ENCODE measurements around the gene USP19. TPM values are rescaled to one million over a fixed set of nuclear protein-coding genes. Genes with fewer than 3 reads are reported as not detected.

The USP19 gene
- total RNA-seq, 4 donors from 2014 or later, result 42.9 to 96.0 (median 61.8) TPM

GRCh38 chr3:49121132-49121736, 611 bp upstream of the USP19 start:
- TF ChIP-seq POLR2A (IDR thresholded peaks at IDR 0.05), result no peak
- no peak for TF ChIP-seq CTCF (IDR thresholded peaks at IDR 0.05)
- Histone ChIP-seq H3K27ac (peak overlapping the region; percentile 92 to 97 (median 93)), H3K9me3 (no peaks in the 10 kb centered on the region), H3K4me1 (peaks cover 4 to 14% (median 8%) of the 10 kb centered on the region in 4 donors), H3K27me3 (no peaks in the 10 kb centered on the region), H3K4me3 (peak overlapping the region; percentile 96 to 100 (median 96)), H3K36me3 (peaks cover 0 to 68% (median 0%) of the 10 kb centered on the region in 3 donors)
- DNase-seq, result peak in 1 of 3 donors; percentile 49

GRCh38 chr3:49120096-49120437, 556 bp downstream of the USP19 start:
- Histone ChIP-seq H3K27ac (peak overlapping the region; percentile 92 to 97 (median 93)), H3K4me3 (peak overlapping the region; percentile 96 to 100 (median 96)), H3K4me1 (peaks cover 4 to 14% (median 8%) of the 10 kb centered on the region in 4 donors), H3K36me3 (peaks cover 0 to 68% (median 0%) of the 10 kb centered on the region in 3 donors), H3K9me3 (no peaks in the 10 kb centered on the region), H3K27me3 (no peaks in the 10 kb centered on the region)
- TF ChIP-seq POLR2A (IDR thresholded peaks at IDR 0.05), result no peak
- peak in 1 of 6 experiments; percentile 5 for TF ChIP-seq CTCF (IDR thresholded peaks at IDR 0.05)
- DNase-seq, result no peak

- H3K9me3 ChIP-seq, result no peaks in the 10 kb centered on the region
- DNase-seq, result no peak
- H3K4me1 ChIP-seq, result peaks cover 4 to 14% (median 8%) of the 10 kb centered on the region in 4 donors
- peaks cover 0 to 68% (median 0%) of the 10 kb centered on the region in 3 donors for H3K36me3 ChIP-seq
- TF ChIP-seq CTCF (IDR thresholded peaks at IDR 0.05) (no peak), POLR2A (IDR thresholded peaks at IDR 0.05) (no peak)
- no peaks in the 10 kb centered on the region for H3K27me3 ChIP-seq
- H3K4me3 ChIP-seq, result peak overlapping the region in 2 of 4 donors; percentile 97 to 100
- peak overlapping the region in 3 of 4 donors; percentile 92 to 97 (median 93) for H3K27ac ChIP-seq
Measured at GRCh38 chr3:49119439-49119838, 1.2 kb downstream of the USP19 start.

GRCh38 chr3:49119036-49119435, 1.6 kb downstream of the USP19 start:
- Histone ChIP-seq H3K4me1 (peaks cover 4 to 14% (median 8%) of the 10 kb centered on the region in 4 donors), H3K9me3 (no peaks in the 10 kb centered on the region), H3K27me3 (no peaks in the 10 kb centered on the region), H3K36me3 (peaks cover 0 to 68% (median 0%) of the 10 kb centered on the region in 3 donors), H3K4me3 (peak overlapping the region in 1 of 4 donors; percentile 97), H3K27ac (peak overlapping the region in 2 of 4 donors; percentile 92 to 97)
- TF ChIP-seq CTCF (IDR thresholded peaks at IDR 0.05) (no peak), POLR2A (IDR thresholded peaks at IDR 0.05) (no peak)
- no peak for DNase-seq

GRCh38 chr3:49112262-49112661, 8.4 kb downstream of the USP19 start:
- no peaks in the 10 kb centered on the region for H3K9me3 ChIP-seq
- no peak for TF ChIP-seq CTCF (IDR thresholded peaks at IDR 0.05)
- TF ChIP-seq POLR2A (IDR thresholded peaks at IDR 0.05), result no peak
- H3K4me1 ChIP-seq, result peaks cover 0 to 9% (median 2%) of the 10 kb centered on the region in 4 donors
- no peak overlapping the region for H3K4me3 ChIP-seq
- H3K27ac ChIP-seq, result no peak overlapping the region
- no peaks in the 10 kb centered on the region for H3K27me3 ChIP-seq
- no peak for DNase-seq
- peaks cover 0 to 94% (median 0%) of the 10 kb centered on the region in 3 donors for H3K36me3 ChIP-seq
